Cerebellar cortex (tissue), 1 donor: ENCODE measurements around the gene SLC10A7.
A peak's percentile ranks its signal among the peaks of the same experiment; 100 is the strongest.

Experiments used
- DNase-seq: peaks from one replicate; pipeline ENCODE4 v3.0.0-alpha.2; 2015; ENCODE audit warnings: low spot score

The SLC10A7 gene, protein sequence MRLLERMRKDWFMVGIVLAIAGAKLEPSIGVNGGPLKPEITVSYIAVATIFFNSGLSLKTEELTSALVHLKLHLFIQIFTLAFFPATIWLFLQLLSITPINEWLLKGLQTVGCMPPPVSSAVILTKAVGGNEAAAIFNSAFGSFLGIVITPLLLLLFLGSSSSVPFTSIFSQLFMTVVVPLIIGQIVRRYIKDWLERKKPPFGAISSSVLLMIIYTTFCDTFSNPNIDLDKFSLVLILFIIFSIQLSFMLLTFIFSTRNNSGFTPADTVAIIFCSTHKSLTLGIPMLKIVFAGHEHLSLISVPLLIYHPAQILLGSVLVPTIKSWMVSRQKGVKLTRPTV

GRCh38 chr4:146521541-146522097 lies at the start of gene SLC10A7:
SLC10A7 (minus strand) TSS chr4:146521940; CDS start chr4:146521717, 223 bp downstream.
- peak; percentile 88 for DNase-seq

DNA sequence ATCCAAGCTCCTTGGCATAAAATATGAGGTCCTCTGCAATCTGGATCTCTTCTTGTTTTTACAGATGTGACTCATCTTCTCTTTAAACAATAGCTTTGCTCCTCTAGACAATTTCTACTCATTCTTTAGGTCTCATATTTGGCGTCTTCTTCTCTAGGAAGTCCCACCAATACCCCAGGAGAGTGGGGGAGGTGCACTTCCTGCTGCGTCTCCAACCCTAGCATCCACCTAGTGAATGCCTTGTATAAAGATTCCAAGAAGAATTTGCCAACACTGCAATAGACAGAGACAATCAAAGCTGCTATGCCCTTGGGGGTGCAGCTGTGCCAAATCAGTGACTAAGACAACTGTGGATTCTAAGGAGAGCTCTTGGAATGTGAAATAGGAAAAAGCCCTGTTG lies 45.7 kb upstream of the SLC10A7 start:
- DNase-seq = no peak

DNA sequence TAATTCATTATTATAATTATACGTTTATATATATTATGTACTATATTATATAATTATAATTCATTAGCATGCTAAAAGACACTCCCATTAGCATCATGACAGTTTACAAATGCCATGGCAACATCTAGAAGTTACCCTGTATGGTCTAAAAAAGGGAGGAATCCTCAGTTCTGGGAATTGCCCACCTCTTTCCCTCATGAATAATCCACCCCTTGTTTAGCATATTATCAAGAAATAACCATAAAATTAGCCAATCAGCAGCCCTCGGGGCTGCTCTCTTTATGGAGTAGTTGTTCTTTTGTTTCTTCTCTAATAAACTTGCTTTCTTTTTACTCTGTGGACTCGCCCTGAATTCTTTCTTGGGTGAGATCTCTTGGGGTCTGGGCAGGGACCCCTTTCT lies 42.8 kb upstream of the SLC10A7 start:
- DNase-seq = no peak

DNA sequence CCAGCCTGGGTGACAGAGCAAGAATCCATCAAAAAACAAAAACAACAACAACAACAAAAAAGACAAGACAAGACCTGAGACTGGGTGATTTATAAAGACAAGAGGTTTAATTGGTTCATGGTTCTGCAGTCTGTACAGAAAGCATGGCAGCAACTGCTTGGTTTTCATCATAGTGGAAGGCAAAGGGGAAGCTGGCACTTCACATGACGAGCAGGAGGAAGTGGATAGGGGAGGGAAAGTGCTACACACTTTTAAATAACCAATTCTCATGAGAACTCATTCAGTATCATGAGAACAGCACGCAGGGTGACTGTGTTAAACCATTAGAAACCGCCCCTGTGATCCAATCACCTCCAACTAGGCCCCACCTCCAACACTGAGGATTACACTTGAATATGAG lies 28.4 kb upstream of the SLC10A7 start:
- no peak for DNase-seq

DNA sequence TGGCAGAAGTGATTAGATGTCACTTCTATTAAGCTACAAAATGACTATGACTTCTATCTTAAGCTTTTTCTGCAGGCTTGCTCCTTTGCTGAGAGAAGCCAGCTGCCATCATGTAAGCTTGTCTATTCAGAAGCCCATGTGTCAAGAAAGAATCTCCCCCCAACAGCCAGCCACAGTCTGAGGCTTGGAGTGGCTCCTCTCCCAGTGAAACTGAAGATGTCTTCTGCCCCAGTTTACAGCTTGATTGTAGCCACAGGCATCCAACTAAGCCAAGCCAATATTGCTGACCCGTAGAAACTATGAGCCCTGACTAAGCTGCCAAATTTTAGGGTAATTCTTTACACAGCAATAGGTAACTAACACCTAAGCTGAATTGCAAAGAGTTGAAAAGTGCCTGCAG lies 26.7 kb upstream of the SLC10A7 start:
- DNase-seq = no peak

DNA sequence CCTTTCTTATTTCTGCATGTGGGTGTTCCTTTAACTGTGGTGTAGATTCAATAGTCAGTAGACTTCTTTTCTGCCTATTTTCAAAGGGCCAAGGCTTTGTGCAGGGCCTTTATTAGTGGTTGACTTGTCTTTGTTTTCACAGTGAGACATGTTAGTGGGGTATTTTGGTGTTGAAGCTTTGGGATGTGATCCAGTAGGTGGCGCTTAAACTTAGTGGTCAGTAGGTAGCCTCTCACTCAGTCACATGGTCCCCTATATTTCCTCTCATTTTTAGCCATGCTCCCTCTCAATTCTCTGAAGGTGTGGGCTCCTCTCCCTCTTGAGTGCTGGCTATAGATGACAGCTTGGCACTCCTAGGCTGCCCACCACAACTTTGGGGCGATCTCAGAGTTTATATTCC lies 23.4 kb upstream of the SLC10A7 start:
- peak; percentile 11 for DNase-seq

- DNase-seq = no peak
Observed at GRCh38 chr4:146534178-146534577, 12.4 kb upstream of the SLC10A7 start.

- DNase-seq = no peak
Observed at GRCh38 chr4:146525754-146526153, 4.0 kb upstream of the SLC10A7 start.

DNA sequence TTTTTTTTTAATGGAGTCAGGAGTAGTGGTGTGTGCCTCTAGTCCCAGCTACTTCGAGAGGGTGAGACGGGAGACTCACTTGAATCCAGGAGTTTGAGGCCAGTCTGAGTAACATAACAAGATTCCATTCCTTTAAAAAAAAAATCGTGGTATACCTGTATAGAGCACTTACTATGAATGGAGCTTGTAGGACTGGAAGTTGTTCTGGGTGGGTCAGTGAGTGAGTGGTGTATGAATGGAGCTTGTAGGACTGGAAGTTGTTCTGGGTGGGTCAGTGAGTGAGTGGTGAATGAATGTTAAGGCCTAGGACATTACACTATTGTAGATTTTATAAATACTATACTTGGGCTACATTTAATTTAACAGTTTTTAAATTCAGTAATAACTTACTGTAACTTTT lies 2.9 kb upstream of the SLC10A7 start:
- DNase-seq = no peak

- DNase-seq = peak; percentile 56
Observed at GRCh38 chr4:146522869-146523205, 1.1 kb upstream of the SLC10A7 start.

- peak; percentile 89 for DNase-seq
Observed at GRCh38 chr4:146522098-146522868, 543 bp upstream of the SLC10A7 start.

DNA sequence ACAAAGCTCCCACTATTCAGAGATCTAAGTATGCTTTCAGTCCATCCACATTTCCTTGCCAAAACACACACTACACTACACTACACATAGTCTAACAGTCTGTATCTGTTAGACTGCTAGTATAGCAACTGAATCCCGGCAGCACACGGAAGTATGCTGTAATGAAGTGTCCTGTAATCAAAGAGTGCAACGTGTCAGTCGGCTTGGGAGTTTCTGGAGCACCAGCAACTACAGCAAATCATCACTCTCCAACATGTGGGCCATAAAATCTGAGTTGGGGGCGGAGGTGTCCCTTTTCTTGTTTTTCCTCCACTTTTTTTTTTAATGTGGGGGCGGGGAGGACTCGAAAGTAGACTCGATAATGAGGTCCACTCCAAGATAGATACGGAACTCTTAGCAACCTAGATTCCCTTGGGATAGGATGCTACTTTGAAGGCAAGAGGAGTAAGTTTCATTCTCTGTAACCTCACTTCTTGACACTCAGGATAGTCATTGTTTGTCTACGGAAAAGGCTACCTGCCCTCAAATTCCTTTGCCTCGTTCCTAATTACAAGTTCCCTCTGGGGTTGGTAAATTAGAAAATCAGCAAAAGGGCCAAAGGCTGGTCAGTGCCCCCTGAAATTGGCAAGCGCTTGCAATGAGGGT lies 722 bp downstream of the SLC10A7 start:
- peak; percentile 59 for DNase-seq

DNA sequence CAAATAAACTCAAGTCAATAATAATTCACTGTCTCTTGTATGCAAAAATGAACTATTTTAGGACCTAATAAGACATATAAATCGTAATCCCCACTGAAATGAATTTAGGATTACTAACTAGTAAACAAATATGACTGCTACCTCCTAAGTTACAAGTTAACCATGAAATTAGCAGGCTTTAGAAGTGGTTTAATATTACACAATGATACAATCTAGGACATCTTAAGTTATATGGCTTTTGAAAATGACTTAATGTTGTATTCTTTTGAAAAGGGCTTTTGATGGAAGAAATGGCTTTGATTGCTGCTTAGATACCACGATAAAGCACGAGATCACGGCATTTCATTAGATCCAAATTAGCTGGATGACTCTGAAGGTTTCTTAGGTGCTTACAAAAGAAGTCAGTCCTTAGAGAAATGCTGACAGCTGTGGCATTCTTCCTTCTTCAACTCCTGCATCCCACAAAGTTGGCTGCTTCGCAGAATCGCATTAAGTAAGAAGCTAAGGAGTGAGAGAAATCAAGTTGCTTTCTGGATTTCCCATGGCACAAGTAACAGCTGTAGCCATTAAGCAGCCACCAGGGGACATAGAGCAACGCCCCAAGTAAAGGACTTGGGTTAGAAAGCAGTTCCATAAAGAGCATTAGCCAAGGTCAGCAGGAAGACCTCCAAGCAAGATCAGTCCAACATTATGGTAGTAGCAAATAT lies 6.9 kb downstream of the SLC10A7 start:
- no peak for DNase-seq

DNA sequence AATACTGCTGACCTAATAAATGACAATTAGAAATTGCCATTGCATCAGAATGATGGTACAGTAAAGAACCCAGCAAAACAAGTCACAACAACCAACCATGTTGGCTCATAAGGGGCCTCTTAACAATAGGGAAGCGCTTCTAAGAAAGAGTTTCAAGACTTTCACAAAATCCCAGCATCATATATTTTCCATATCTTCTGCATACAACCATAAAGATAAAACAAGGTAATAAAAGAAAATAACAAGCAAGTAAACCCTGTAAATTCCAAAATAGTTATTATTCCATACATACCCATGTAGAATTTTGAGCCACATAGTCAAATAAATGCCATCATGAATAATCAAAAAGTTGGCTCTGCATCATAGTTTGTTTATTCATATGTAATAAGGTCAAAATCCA lies 8.2 kb downstream of the SLC10A7 start:
- no peak for DNase-seq

DNA sequence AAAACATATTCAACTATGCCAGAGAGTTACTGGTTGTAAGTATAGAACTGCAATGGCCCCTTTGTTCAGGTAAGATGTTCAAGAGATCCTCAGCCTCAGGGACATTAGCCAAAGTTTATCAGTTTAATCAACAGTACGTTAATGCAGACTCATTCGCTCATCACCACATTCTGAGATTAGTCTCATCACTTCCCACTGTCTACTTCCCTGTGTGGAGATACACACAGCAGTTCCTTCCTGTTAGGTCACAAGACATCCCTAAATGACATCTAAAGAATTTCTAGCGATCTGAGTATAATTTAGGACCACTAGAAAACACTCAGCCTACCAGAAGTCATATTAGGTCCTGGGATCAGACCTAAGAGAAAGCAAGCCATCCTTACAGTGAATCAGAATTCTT lies 10.4 kb downstream of the SLC10A7 start:
- no peak for DNase-seq

DNA sequence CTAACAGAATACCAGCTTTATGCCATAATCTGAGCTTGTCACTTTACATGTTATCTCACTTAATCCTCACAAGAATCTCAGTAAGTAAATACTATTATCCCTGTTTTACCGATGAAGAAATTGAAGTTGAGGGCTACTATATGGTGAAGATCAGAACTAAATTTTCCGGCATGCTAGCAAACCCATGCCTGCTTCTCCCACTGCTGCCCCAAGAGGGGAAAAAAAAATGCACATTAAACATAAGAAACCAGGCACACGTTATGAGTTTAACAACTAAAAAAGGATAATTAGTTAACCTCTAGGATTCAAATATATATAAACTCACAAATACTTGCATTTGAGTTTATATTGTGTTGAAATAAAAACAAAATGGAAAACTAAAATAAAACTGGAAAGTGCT lies 10.8 kb downstream of the SLC10A7 start:
- no peak for DNase-seq

- DNase-seq = no peak
Observed at GRCh38 chr4:146508229-146508939, 13.4 kb downstream of the SLC10A7 start.

GRCh38 chr4:146507632-146508031 lies 14.1 kb downstream of the SLC10A7 start:
- no peak for DNase-seq

DNA sequence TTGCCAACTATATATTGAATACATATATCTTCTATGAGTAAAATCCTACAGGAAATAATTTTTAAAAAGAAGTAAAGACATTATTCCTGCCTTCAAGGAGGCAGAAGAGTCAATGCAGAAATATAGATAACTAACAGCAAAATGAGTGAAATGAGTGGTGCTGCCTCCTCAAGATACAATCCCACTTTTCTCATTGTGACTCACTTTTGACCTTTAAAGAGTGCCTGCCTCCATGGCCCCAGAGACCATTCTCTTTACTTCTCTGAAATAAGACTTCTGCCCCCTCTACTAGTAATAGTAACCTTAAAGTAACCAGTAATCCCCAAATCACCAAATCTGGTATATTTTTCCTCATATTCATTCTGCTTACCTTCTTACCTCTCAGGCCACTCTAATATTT lies 15.5 kb downstream of the SLC10A7 start:
- no peak for DNase-seq

GRCh38 chr4:146500216-146500615 lies 21.5 kb downstream of the SLC10A7 start:
- DNase-seq = no peak

DNA sequence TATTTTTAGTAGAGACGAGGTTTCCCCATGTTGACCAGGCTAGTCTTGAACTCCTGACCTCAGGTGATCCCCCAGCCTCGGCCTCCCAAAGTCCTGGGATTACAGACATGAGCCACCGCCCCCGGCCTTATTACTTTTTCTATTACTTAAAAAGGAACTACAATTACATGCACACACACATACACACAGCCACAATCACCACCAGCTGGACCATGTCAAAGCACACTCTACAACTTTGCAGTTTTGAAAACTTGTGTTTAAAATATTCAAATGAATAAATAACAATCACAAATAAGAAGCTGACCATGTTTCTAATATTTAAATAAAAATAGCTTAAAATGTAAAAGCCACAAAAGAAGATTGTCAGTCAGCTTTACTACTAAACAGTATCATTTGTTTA lies 23.4 kb downstream of the SLC10A7 start:
- no peak for DNase-seq

DNA sequence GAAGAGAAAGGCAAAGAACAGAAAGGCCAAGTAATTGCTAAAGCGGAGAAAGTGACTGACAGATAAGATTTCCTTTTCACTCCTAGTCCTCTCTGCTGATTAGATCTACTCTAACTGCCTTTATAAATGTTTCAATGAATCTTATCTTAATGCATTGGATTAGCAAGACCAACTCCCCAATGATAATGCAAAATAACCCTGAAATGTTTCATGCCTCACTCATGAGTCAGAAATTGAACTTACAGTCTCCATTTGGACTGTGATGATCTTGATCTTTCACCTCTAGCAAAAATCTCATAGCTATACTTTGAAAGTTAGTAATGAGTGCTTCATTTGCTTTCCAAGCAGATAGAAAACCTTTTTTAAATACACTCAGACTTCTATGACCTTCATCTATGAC lies 26.5 kb downstream of the SLC10A7 start:
- no peak for DNase-seq
